Measurements from ENCODE around the gene CTIF. TPM values are rescaled to one million over a fixed set of nuclear protein-coding genes. Genes with fewer than 3 reads are reported as not detected.

Gene CTIF
- total and polyA plus RNA-seq, 12 donors = 20.5 to 159 (median 57.0) TPM

DNA sequence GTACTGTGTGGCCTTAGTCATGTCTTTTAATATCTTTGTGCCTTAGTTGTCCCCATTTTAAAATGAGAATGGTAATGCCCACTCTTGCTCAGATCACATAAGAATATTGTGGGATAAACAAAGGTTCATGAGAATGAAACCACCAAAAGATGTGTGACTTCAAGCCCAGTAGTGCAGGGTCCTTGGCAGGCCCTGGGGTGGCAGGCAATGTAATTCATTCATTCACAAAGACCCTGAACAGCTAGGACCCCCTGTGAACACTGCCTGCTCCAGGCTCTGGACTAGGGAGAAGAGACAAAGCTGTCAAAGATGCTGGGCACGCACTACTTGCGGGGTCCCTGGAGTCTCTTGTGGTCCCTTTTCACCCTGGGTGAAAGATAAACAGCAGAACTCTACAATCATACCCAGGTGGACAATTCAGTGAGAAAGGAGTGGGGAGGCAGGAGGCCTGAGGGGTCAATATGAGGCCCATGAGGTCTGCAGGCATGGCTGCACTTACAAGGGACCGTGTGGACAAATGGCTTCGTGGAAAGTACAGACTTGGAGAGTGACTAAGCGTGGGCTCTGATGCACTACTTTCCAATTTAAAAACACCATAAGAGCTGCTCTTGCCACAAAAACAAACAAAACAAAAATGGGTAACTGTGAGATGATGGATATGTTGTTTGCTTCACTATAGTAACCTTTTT is 275.8 kb downstream of the CTIF start:
- intact Hi-C loops (cut with DNase I) = no loop called here
- TF ChIP-seq, protein P1, sequence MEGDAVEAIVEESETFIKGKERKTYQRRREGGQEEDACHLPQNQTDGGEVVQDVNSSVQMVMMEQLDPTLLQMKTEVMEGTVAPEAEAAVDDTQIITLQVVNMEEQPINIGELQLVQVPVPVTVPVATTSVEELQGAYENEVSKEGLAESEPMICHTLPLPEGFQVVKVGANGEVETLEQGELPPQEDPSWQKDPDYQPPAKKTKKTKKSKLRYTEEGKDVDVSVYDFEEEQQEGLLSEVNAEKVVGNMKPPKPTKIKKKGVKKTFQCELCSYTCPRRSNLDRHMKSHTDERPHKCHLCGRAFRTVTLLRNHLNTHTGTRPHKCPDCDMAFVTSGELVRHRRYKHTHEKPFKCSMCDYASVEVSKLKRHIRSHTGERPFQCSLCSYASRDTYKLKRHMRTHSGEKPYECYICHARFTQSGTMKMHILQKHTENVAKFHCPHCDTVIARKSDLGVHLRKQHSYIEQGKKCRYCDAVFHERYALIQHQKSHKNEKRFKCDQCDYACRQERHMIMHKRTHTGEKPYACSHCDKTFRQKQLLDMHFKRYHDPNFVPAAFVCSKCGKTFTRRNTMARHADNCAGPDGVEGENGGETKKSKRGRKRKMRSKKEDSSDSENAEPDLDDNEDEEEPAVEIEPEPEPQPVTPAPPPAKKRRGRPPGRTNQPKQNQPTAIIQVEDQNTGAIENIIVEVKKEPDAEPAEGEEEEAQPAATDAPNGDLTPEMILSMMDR (IDR thresholded peaks at IDR 0.05) = no peak
- TF ChIP-seq POLR2A (IDR thresholded peaks at IDR 0.05) = no peak
- H3K4me1 ChIP-seq (replicated peaks in 1 of 2) = peaks cover 0 to 8% of the 10 kb centered on the region in 2 donors
- DNase-seq = peak in 4 of 7 donors; percentile 5 to 34 (median 8)
- 90 to 98% (median 94%) methylated on average over 5 of the region's 5 CpGs for WGBS, 4 donors
- H3K9me3 ChIP-seq (replicated peaks in 1 of 3) = no peaks in the 10 kb centered on the region
- H3K27ac ChIP-seq = no peak overlapping the region
- peaks cover 0 to 14% of the 10 kb centered on the region in 2 donors for H3K36me3 ChIP-seq (replicated peaks in 1 of 2)
- no peak overlapping the region for H3K4me3 ChIP-seq
- H3K27me3 ChIP-seq = no peaks in the 10 kb centered on the region

DNA sequence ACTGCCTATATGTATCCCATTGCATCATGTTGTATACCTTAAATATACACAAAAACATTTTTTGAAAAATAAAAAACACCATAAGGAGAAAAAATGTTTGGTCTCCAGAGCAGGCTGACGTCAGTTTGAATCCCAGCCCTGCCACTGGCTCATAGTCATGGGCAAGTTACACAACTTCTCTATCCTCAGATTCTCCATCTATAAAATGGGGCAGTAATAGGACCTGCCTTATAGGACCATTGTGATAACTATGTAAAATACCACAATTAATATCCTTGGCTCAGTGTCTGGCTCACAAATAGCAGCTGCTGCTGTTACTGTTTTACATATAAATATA is 276.3 kb downstream of the CTIF start:
- intact Hi-C loops (cut with DNase I) = no loop called here
- Histone ChIP-seq H3K4me1 (replicated peaks in 1 of 2) (peaks cover 0 to 8% of the 10 kb centered on the region in 2 donors), H3K9me3 (replicated peaks in 1 of 3) (no peaks in the 10 kb centered on the region), H3K4me3 (no peak overlapping the region), H3K36me3 (replicated peaks in 1 of 2) (peaks cover 0 to 19% of the 10 kb centered on the region in 2 donors), H3K27me3 (no peaks in the 10 kb centered on the region), H3K27ac (no peak overlapping the region)
- 90 to 100% (median 100%) methylated on average over 1 of the region's 1 CpG for WGBS, 4 donors
- no peak for DNase-seq
- TF ChIP-seq POLR2A (IDR thresholded peaks at IDR 0.05) = no peak
- TF ChIP-seq, protein P1 (IDR thresholded peaks at IDR 0.05) = no peak

DNA sequence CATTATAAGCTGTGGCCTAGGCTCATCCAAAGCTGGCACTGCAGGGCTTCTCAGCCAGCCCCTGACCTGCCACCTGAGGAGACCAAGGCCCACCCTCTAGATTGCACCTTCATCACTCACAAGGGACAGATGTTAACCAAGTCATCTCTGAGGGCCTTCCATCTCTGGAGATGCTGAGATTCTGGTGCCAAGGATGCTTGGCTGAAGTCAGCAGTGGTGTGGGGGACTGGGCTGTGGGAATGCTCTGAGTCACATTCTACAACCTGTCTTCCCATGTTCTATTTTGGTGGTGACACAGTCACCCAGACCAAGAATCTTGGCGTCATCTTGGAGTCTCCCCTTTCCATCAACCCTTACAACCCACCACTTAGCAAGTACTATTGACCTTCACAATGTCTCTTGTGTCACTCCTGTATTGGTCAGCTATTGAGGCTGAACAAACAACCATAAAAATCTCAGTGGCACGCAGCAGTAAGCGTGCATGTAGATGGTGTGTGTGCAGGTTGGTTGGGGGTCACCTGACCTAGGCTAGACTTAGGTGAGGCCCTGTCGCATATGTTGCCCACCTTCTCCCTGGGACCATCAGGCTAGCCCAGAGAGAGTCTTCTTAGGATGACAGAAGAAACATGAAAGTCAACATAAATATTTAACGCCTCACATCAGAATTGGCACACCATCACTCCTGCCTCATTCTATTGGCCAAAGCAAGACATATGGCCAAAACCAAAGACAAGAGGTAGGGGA is 276.9 kb downstream of the CTIF start:
- H3K4me3 ChIP-seq = no peak overlapping the region
- 78 to 96% (median 86%) methylated on average over 5 of the region's 5 CpGs for WGBS, 4 donors
- H3K9me3 ChIP-seq (replicated peaks in 1 of 3) = no peaks in the 10 kb centered on the region
- H3K4me1 ChIP-seq (replicated peaks in 1 of 2) = peaks cover 0 to 8% of the 10 kb centered on the region in 2 donors
- no peaks in the 10 kb centered on the region for H3K27me3 ChIP-seq
- peak in 4 of 7 donors; percentile 4 to 36 (median 6) for DNase-seq
- peaks cover 0 to 21% of the 10 kb centered on the region in 2 donors for H3K36me3 ChIP-seq (replicated peaks in 1 of 2)
- H3K27ac ChIP-seq = no peak overlapping the region
- intact Hi-C loops (cut with DNase I) = no loop called here
- no peak for TF ChIP-seq POLR2A (IDR thresholded peaks at IDR 0.05)
- TF ChIP-seq, protein P1 (IDR thresholded peaks at IDR 0.05) = no peak

DNA sequence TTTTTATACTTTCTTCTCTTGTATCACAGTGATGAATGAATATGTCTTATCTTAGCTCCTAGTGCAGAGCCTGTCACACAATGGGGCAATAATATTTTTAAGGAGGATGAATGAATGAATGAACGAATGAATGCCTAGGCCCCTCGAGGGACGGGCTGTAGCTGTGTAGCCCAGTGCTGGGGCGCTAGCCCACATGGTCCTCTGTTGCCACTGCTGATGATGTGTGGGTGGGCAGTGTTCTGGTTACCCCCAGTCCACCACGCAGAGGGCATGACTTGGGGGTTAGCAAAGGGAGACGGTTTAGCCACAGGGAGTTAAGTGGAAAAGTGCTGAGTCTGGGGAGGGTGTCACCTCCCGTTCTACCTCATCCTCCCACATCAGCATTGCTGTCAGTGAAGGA is 277.7 kb downstream of the CTIF start:
- H3K27ac ChIP-seq = no peak overlapping the region
- H3K4me3 ChIP-seq = no peak overlapping the region
- intact Hi-C loops (cut with DNase I) = no loop called here
- no peaks in the 10 kb centered on the region for H3K9me3 ChIP-seq (replicated peaks in 1 of 3)
- TF ChIP-seq, protein P1 (IDR thresholded peaks at IDR 0.05) = no peak
- no peak for TF ChIP-seq POLR2A (IDR thresholded peaks at IDR 0.05)
- peak in 2 of 7 donors; percentile 2 to 9 for DNase-seq
- WGBS, 4 donors = 72 to 80% (median 77%) methylated on average over 7 of the region's 7 CpGs
- H3K36me3 ChIP-seq (replicated peaks in 1 of 2) = peaks cover 0 to 21% of the 10 kb centered on the region in 2 donors
- H3K27me3 ChIP-seq = no peaks in the 10 kb centered on the region
- peaks cover 0 to 8% of the 10 kb centered on the region in 2 donors for H3K4me1 ChIP-seq (replicated peaks in 1 of 2)
